ENCODE data around the gene LAMA5.

- TF ChIP-seq KDM5A (IDR thresholded peaks at IDR 0.05) (no peak), POLR2A (IDR thresholded peaks at IDR 0.05; ENCODE audit: low read length) (no peak), RCOR1 (IDR thresholded peaks at IDR 0.05; ENCODE audit: low read depth, low read length) (no peak), EP300 (IDR thresholded peaks at IDR 0.05) (0 out of 5 replicates have a peak, but pooled peaks of 1 of the 2 experiments have one; percentile 14), CTCF (IDR thresholded peaks at IDR 0.05) (0 out of 3 replicates have a peak, but pooled peaks have one; percentile 6), E2F6 (IDR thresholded peaks at IDR 0.05; ENCODE audit: borderline replicate concordance, low read depth) (no peak), BHLHE40 (IDR thresholded peaks at IDR 0.05; ENCODE audit: low read depth, low read length) (no peak), SREBF2 (IDR thresholded peaks at IDR 0.05) (no peak), ZFP36 (IDR thresholded peaks at IDR 0.05; ENCODE audit: borderline replicate concordance, partially characterized antibody) (no peak), NR3C1 (IDR thresholded peaks at IDR 0.05) (no peak), RFX5 (IDR thresholded peaks at IDR 0.05) (no peak)
These were observed 3.9 kb downstream of the LAMA5 start for GRCh38 chr20:62362991-62363919.

Measured in A549 (cell line).